GM19099 (cell line): Measurements from ENCODE around the gene TMEM255B.

ENCODE experiments used
- POLR2A ChIP-seq: IDR thresholded peaks from 3 replicates; pipeline ENCODE4 v1.6.1; 2011; ENCODE audit warnings: low read depth; ENCODE audit not compliant: insufficient read length; ENCODE audit errors: extremely low read depth

TMEM255B gene

DNA sequence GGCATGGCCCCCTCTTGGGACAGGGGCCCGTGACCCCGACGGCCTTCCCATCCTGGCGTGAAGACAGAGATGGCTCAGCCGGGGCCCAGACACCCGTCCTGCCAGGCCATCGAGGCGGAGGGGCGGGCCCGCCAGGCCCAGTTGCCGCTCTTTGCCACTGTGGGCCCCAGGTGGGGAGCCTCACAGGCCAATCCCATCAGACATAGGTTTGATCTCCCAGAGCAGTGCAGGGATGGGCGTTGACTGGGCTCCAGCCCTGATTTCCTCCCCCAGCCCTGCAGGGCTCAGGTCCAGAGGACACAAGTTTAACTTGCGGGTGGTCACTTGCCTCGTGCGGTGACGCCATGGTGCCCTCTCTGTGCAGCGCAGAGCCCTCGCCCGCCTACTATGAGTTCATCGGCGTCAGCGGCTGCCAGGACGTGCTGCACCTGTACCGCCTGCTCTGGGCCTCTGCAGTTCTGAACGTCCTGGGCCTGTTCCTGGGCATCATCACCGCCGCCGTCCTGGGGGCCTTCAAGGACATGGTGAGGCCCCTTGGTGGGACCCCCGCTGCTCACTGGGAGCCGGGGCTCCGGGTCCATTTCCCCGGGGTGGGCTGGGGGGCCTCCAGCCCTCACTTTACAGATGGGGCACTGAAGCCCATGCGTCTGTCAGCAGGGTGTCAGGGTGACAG, 42.4 kb downstream of the TMEM255B start:
- TF ChIP-seq POLR2A = no peak

DNA sequence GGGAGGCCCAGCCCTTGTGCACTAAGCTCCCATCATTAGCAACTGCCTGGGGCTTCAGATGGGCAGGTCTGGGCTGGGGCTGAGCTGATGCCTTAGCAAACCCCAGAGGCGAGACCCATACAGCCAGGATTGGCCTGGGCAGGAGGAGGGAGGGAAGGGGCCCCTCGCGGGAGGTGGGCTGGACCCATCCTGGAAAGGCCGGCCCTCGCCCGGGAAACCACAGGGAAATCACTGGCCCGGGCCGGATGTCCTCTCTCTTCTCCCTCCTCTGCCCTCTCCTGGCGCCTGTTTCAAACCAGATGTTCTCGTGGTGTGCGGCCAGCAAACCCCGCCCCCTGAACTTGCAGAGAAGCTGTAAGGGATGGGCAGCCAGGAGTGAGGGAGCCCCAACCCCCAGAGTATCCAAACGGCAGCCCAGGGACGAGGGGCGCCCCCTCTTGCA, 43.1 kb downstream of the TMEM255B start:
- no peak for TF ChIP-seq POLR2A

DNA sequence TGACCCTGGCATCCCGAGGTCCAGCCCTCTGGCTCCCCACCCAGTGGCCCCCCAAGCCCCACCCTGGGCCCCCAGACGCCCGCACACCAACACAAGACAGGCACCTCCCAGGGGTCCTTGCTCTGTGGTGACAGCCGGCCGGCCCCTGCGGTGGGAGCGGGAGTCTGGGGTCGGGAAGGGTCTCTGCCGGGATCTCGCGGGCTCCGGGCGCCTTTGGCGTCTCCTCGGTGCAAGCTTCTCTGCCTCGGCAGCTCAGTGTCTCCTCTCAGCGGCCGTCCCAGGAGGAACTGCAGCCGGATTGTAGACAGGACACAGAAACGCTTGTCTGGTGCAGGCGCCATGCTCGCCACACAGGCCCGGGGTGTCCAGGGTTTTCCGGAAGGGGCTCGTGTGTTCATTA, 43.7 kb downstream of the TMEM255B start:
- TF ChIP-seq POLR2A = no peak

DNA sequence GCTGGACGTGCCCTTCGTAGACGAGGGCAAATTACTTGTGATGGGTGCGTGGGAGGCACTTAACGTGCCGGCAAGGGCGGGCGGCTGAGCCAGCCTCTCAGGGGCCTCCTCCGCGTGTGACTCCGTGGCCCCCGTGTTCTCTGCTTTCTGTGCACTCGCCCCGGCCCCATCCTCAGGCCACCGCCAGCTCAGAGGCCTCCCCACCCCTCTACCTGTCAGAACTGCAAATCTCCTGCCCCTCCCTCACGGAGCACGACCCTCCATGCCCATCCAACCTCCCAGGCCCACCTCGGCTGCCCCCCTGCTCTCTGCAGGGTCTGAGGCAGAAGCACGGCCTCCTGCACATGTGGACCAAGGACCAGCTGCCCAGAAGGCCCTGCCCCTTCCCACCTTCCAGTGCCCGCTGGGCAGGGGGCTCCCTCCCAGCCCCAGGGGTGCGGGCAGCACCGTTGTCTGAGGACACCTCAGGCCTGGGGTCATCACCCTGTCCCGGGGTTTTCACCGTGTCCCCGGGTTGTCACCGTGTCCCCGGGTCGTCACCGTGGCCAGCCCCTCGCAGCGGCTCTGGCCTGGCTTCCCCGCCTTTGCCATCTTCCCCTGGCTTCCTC, 44.5 kb downstream of the TMEM255B start:
- TF ChIP-seq POLR2A = no peak

DNA sequence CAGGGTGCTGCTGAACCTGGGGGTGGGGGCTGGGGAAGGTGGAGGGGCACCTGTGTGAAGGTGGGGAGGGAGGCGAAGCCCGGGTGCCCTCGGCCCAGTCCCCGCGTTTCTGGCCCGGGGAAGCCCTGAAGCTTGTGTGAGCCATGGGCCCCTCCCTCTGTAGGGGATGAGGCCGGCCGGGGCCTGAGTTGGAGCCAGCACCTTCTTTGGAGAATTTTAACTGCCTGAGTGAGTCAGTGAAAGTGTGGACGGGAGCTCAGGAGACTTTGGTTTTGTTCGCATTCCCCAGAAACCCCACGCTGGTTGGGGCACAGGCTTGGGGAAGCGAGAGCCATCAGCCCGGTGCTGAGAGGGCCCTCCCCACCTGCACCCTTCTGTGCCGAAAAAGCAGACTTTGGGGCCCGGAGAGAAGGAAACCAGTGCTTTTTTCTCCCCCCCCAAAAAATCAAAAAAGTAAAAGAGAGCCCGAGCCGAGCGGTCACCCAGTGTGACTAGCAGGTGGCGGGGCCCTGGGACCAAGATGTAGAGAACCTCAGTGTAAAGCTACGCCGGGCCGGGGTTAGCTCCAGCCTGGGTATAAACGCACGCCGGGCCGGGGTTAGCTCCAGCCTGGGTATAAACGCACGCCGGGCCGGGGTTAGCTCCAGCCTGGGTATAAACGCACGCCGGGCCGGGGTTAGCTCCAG, 45.1 kb downstream of the TMEM255B start:
- TF ChIP-seq POLR2A = no peak

DNA sequence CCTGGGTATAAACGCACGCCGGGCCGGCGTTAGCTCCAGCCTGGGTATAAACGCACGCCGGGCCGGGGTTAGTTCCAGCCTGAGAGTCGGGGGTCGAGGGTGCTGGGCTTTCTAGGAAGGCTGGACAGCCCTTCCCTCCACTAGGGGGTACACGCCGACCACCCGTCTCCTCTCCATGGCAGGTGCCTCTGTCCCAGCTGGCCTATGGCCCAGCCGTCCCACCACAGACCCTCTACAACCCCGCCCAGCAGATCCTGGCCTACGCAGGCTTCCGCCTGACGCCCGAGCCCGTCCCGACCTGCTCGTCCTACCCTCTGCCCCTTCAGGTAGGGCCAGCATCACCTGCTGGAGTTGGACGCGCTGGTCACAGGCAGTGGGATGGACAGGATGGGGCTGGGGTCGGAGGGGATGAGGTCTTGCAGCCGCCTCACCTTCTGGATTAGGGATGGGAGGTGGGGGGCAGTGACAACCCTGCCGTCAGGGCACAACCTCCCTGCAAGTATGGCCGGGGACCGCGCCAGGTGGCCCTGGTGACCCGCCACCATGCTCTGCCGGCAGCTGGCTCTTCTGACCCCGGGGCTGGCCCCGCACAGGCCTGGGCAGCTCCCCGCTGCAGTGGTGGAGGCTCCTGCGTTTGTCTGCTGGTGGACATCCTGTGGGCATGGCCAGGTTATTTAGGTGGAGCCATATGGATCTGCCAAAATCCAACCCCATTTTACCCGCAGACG, 45.8 kb downstream of the TMEM255B start:
- TF ChIP-seq POLR2A = no peak

DNA sequence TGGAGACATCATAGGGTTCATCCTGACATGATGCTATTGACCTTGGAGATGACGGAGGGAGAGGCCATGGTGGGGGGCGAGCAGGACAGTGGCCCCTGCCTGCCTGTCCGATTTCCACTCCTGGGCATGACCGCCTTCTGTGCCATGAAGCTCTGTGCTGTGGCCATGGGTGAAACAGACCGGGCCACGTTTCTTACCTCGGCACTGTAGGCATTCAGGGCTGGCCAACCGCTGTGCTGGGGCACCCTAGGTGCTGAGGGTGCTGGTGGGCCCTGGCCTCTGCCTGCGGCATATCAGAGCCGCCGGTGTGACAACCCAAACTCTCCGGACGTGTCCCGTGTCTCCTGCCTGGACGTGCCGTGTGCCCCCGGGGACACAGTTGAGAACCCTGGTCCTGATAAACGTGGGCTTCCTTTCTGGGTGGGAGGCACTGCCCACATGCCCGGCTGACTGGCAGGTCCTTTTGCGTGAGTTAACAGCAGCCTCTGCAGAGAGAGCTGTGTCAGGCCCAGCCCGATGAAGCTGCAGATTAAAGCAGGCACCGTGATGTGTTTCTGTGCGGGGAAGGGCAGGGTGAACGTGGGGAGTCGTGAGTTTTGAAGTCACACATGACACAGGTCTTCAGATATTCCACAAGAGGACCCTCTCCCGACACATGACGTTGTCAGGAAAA, 46.5 kb downstream of the TMEM255B start:
- no peak for TF ChIP-seq POLR2A

DNA sequence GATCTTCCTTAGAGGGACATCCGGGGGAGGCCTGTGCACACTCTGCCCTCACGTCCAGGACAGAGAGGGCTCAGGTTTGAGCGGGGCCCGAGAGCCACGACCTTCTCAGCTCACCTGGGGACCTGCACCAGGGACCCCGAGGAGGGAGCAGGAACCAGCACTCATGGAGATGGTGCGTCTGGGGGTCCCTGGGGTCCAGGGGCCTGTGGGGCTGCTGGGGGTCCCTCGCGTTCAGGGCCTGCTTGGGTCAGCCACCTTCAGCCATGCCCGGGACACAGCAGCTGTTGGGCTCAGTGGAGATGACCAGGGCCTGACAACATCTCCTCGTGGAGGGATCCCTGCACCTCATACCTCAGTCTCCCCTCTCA, 47.1 kb downstream of the TMEM255B start:
- TF ChIP-seq POLR2A = no peak

DNA sequence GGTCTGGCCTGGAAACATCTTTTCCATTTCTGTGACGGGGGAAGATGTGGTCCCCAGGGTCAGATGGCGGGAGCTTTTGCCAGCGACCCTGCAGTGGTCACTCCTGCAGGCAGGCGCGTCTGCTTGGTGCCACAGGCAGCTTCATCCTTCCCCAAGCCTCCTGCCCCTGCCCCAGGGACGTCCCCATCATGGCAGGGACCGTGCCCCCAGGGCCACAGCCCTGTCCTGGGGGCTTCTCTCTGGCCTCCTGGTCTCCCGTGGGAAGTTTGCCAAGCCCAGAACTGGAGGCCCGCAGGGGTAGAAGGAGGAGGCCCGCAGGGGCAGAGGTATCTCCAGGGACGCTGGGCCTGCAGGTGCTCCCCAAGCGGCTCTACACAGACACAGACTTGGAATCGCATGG, 47.5 kb downstream of the TMEM255B start:
- no peak for TF ChIP-seq POLR2A

DNA sequence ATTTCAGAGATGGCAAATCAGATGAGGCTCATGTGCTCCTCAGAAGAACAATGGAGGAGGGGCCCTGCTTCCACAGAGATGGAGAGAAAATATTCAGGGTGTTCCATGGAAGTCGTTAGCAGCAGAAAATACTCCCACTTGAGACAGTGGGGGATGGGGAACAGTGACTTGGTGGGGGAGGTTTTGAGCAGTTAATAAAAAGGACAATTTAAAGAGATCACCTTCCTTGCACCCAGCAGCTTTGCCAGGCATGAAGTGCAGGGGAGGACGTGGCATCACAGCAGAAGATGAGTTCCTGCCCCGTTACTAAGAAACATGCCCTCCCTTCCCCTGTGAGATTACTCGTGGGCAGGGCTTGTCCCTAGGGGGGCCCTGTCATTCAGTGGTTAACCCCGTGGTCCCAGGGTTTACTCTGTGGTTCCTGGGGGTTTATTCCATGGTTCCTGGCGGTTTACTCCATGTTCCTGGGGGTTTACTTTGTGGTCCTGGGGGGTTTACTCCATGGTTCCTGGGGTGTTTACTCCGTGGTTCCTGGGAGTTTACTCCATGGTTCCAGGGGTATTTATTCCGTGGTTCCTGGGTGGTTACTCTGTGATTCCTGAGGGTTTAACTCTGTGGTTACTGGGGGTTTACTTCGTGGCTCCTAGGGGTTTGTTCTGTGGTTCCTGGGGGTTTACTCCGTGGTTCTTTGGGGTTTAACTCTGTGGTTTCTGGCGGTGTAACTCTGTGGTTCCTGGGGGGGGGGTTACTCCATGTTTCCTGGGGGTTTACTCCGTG, 49.2 kb downstream of the TMEM255B start:
- TF ChIP-seq POLR2A = no peak

DNA sequence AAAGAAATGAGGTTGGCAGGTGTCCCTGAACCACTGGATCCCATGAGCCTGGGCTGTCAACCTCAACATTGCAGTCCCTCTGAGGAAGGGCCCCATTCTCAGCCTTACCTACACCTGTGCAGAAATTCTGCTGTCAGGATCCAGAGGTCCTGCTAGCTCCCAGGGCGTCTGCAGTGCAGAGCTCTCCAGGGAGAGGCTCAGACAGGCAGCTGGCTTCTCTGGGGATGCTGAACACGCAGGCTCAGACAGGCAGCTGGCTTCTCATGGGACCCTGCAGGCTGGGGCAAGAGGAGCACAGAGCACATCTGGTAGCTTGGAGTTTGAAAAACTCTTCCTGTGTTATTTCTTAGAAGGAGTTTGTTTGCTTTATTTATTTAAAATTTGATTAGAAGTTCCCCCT, 50.9 kb downstream of the TMEM255B start:
- TF ChIP-seq POLR2A = no peak

DNA sequence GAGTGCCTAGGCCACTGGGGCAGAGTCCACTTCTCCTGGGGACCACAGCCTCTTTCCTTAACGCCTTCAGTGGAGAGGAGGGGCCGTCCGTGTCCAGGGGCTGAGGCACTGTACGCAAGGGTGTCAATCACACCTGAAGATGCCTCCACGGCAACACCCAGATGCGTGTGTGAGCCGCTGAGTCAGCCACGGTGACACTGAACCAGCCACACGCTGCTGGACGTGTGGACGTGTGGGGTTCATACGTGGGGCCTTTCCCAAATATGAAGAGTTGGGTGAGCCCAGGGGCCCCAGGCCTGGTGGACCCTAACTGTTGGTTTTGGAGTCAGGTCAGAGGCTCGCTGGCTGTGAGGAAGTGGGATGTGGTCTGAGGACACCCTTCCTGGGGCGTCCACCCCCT, 51.6 kb downstream of the TMEM255B start:
- no peak for TF ChIP-seq POLR2A

DNA sequence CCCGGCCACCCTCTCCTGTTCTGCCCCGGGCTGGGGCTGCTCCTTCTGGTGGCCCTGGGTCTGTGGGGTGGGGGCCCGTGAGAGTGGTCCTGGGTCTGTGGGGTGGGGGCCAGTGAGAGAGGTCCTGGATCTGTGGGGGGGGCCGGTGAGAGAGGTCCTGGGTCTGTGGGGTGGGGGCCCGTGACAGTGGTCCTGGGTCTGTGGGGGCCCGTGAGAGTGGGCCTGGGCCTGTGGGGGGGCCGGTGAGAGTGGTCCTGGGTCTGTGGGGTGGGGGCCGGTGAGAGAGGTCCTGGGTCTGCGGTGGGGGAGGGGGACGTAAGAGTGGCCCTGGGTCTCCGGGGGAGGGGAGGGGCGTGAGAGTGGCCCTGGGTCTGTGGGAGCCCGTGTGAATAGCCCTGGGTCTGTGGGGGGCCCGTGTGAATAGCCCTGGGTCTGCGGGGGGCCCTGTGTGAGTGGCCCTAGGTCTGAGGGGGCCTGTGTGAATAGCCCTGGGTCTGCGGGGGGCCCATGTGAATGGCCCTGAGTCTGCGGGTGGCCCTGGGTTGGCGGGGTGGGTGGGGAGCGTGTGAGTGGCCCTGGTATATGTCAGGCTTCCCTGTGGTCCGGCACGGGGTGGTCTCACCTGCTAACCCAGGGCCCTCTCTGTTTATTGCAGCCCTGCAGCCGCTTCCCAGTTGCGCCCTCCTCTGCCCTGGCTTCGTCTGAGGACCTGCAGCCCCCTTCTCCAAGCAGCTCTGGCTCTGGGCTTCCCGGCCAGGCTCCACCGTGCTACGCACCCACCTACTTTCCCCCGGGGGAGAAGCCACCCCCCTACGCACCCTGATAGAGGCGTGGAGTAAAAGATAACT, 52.3 kb downstream of the TMEM255B start:
- no peak for TF ChIP-seq POLR2A
